GM23248 (cell line): Measurements from ENCODE around the gene BLVRA.

Experiments used
- EZH2 ChIP-seq: fragments of 200-600 bp; sonication (generic); IDR thresholded peaks from 2 replicates; pipeline ENCODE4 v1.6.1; 2018; ENCODE audit warnings: antibody characterized with exemption, mild to moderate bottlenecking; ENCODE audit not compliant: insufficient read depth, poor library complexity, severe bottlenecking
- EZH2phosphoT487 ChIP-seq: fragments of 200-600 bp; sonication (generic); IDR thresholded peaks from 2 replicates; pipeline ENCODE4 v1.6.1; 2018; ENCODE audit warnings: antibody characterized with exemption, moderate library complexity, mild to moderate bottlenecking, low read depth; ENCODE audit not compliant: insufficient read depth

GRCh38 chr7:43781726-43782607 lies 23.5 kb downstream of the BLVRA start:
- no peak for TF ChIP-seq EZH2
- no peak for TF ChIP-seq EZH2phosphoT487
